HG02938 (cell line): ENCODE results near the gene RNF214.

Source experiments
- ATAC-seq: cut with Tn5 transposase; IDR thresholded peaks from one replicate; pipeline ENCODE4 v1.9.1; 2021; ENCODE audit warnings: mild to moderate bottlenecking, moderate library complexity; ENCODE audit not compliant: unreplicated experiment

RNF214 gene

DNA sequence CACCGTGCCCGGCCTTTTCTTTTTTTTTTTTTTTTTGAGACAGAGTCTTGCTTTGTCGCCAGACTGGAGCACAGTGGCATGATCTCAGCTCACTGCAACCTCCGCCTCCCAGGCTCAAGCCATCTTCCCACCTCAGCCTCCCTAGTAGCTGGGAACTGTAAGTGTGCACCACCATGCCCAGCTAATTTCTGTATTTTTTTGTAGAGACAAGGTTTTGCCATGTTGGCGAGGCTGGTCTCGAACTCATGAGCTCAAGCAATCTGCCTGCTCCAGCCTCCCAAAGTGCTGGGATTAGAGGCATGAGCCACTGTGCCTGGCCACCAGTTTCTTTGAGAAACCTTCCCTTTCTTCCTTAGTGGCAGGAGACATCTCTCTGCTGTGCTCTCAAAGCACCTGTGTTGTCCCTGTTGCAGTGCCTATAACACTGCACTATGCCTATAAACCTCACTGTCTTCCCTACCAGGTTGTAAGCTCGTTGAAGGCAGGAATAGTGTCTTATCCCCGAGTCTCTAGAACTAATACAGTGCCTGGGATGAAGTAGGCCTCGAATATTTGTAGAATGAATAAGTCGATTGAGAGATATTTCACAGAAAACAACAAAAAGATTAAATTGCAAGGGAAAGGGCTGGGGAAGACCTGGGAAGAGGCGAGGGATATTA, 19.6 kb upstream of the RNF214 start:
- ATAC-seq: no peak

DNA sequence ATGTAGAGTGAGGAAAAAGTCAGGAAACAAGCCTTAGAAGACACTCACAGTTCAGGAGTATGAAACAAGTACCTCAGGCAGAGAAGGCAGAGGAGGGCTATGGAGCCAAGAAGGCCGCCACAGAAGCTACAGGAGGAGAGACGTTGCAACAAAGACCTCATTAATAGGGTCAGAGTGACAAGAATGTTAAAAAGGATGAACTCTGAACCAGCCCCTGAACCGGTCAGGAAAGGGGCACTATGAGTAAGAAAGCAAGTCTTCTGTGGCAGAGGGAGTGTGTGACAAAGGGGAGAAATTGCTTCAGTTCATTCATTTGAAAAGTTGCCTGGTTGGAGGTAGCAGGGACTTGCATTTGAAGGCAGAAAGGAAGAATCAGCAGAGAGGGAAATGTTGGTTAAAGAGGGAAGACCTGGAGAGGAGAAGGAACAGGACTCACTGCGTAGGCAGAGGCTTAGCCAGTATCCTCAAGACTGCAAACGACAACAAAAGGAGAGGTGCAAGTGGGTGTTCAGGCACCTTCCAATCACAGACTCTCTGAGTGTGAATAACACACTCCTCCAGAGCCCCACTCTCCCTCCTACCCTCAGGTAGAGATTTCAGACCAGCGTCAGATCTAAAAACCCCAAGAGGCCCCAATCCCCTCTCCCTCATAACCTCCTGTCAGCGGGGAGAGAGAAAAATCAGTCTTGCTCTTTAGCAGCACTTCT, 17.9 kb upstream of the RNF214 start:
- ATAC-seq: no peak

DNA sequence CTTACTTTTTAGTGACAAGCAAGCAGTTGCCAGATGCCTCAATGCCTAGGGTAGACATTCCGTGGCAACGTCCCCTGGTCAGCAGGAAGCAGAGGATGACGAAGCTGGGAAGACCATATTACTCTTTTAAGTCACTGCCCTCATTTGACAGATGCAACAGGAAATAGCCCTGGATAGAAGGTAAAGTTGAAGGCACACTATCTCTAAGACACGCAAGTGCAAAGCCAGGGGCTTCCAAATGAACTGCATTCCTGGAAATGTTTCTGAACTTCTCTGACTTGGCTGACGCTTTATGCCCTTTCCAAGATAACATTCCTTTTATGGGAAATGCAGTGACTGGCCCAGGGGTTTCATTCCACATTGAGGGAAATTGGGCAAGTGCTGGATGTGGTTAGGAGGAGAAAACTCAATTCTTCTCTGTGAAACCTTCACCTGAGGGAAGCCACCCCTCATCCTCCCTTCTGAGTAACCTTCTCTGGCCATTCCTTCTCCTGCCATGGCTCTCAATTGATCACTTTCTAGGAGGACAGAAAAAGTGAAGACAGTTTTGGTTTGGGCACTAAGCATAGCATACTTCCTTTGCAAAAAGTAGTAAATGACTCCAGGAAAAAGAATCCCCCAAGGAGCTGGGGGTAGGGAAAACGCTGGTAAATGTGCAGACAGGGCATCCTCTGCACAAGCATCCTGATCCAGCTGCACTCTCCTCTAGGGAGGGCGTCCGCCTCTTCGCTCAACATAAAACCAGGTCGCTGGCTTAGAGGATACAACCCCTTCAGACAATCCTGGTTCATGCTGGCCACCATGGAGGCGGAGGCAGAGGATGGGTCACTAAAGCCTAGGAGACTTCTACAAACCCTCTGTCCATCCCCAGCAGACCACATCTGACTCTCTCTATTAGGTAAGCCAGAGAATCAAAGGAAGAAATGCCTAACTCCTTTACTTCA, 15.1 kb upstream of the RNF214 start:
- ATAC-seq: no peak

DNA sequence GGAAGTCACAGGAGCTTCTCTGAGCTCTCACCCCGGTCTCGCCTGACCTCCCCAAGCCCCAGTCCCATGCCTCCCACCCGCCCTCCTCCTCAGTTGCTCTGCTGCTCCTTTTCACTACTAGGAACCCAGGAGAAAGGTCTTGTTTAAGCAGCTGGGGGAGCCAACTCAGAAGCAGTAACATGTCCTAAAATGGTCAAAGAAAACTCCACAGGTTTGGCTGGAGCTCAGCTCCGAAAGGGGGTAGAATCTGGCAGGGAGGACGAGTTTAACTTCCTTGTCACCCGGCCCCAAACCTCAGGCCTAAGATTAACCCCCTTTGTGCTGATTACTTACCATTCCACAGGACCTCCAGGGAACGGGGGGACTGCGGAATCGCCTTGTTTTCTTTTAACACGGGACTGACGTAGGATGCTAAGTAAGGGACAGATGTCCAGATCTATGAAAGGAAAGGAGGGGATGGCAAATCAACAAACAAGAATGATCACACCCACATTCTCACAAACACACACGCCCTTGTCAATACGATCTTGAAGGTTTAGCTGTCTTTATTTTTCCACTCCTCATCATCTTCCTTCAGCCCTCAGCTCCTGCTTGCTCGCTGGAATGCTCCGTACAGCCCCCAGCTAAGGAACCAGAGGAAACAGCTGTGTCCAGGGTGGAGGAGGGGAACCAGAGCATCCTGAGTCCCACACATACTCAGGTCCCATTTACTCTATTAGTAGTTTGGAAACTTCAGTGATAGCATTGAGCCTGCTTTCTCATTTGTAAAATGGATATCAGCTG, 14.1 kb upstream of the RNF214 start:
- ATAC-seq: no peak

DNA sequence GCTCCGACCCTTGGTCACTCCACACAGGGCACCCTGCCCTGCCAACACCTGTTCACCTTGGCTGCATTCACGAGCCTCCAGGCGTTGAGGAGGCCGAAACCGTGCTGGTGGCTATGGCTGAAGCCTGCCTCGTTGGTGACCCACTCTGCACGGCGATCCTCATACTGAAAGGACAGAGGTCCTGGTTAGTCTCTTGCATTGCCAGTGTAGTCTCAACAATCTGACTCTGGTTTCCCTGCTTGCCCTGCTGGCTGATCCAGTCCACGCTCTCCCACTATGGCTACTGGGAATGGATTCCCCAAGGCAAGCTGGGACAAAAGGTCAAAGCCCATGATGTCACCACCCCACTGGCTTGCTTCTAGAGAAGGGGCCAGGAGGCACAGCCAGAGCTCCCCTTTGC, 13.5 kb upstream of the RNF214 start:
- ATAC-seq: no peak

DNA sequence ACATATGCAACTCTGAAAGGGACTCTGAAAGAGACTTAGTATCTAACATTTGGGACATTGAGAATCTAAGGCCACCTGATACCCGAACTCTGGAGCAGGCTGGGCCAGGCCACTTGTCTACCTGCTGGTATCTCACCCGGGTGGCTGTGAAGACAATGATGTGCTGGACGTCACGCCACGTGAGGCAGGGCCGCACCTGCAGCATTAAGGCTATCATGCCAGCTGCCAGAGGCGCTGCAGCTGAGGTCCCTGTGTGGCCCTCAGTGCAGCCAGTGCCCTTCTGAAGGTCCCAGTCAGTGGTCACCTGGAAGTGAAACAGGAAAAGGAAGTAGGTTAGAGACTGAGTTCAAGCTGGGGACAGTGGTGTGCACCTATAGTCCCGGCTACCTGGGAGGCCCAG, 13.0 kb upstream of the RNF214 start:
- ATAC-seq: no peak

DNA sequence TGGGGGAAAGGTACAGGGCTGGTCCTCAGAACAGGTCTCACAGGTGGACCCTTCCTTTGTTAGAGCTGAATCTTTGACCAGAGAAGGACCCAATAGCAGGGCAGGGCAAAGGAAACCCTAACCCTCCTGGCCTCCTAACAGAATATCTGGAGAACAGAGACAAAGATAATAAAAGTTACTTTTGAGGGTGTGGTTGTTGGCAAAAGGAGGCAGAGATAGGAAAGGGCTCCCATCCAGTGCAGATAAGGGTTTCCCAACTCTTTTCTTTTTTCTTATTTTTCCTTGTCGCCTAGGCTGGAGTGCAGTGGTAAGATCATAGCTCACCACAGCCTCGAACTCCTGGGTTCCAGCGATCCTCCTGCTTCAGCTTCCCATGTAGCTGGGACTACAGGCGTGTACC, 12.5 kb upstream of the RNF214 start:
- ATAC-seq: no peak

DNA sequence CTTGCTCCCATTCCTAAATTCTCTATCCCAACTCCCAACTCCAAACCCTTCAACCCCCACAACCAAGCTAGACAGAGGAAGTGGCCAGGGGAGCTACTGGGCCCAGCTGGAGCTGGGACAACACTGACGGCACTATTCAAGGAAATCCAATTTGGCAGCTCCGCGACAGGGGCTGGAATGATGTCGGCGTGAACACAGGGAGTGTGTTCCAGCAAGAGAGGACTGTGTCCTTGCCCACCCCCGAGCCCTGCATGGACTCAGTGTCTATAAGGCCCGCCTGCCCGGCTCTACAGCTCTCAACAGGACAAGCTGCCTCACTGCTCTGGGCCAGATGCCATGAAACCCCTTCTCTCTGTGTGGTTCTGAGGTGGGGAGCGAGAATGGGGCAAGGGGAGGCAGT, 11.9 kb upstream of the RNF214 start:
- ATAC-seq: no peak

DNA sequence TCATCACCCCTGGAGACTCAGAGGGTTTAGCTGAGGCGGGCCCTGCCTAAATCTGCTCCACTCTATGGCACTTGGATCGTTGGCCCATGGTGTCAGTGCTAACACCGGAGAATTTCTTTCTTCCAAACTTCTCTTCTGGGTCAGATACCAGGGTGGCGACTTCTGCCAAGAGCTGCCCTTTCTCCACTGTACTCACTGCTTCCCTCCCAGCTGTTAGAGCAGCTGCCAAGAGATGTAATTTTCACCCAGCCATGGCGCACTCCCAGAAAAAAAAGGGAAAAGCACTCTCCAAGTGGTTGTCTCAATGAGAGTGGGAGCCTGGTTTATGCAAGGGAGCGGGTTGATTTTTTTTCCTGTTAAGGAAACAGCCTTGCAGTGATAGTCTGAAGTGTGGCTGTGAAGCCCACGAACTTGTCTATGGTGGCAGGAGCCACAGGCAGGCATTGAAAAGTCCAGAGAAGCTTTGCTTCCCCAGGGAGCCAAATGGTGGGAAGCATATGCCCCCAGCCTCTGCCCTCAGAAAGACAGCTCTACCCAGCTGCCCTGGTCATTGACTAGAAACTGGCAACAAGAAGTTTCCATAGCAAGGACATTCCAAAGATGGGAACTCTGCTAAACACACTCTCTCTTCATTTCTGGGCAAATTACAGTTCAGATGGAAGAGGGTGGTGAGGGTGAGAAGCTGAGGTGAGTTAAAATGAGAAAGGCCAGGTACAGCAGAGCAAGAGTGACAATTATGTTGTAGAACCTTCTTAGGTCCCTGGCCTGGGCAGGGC, 11.3 kb upstream of the RNF214 start:
- ATAC-seq: no peak

DNA sequence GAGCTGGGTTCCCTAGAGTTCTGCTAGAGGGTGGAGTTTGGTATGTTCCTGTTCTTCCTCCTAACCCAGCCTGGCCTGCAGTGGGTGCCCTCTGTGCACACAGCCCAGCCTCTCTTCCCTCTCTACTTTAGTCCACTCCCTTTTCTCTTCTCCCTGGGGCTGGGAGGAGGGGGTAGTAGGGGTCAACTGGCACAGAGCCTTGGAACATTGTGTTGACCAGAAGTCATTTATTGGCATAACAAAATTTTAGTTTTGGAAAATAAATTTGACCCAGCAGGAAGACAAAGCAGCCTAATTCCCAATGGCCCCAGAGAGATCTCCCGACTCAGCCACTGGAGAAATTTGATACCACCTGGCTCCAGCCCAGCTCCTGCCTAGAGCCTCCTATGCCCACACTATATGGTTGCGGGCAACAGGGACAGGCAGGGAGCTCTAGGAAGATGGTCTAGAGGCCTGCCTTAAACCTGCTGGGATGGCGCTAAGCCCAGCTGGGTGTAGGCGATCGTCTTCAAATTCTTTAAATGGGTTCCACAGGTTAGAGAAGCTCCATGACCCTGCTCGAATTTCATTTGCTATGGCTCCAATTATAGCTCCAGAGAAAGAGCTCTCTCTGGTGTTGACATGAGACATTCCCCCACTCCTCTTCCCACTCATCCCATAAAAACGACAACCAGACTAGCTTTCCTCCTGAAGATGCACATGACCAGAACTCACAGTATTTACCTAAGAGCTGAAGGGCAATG, 10.5 kb upstream of the RNF214 start:
- ATAC-seq: no peak

DNA sequence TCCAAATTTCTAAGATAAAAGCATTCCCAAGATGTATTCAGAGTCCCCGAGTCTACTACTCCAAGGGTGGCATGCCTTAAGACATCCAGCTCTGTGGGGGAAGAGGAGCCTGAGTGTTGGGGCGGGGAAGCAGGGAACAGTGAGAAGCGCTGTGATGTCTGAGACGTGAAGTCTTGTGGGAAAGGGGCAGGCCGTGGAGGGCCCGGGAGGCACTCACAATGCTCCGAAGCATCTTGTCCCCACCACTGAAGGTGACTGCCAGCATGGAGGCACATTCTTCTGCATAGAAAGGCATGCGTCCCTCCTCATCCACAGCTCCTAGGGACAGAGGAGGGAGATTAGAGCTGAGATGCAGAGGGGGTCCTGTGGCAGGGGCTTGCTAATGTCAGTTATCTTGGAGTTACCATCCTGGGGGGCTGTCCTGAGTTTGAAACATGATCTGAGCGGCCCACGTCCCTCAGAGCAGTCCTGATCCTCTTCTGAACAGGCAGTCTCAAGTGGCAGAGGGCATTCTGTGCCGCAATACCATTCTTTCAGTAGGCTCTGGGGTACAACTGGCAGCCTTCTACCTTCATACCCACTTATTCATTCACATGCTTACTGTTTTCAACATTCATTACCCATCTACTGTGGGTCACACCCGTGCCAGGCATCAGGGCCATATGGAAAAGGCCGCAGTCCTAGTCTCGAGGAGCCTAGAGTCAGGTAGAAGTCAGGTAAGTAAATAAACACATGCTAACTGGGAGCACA, 9.3 kb upstream of the RNF214 start:
- ATAC-seq: no peak

DNA sequence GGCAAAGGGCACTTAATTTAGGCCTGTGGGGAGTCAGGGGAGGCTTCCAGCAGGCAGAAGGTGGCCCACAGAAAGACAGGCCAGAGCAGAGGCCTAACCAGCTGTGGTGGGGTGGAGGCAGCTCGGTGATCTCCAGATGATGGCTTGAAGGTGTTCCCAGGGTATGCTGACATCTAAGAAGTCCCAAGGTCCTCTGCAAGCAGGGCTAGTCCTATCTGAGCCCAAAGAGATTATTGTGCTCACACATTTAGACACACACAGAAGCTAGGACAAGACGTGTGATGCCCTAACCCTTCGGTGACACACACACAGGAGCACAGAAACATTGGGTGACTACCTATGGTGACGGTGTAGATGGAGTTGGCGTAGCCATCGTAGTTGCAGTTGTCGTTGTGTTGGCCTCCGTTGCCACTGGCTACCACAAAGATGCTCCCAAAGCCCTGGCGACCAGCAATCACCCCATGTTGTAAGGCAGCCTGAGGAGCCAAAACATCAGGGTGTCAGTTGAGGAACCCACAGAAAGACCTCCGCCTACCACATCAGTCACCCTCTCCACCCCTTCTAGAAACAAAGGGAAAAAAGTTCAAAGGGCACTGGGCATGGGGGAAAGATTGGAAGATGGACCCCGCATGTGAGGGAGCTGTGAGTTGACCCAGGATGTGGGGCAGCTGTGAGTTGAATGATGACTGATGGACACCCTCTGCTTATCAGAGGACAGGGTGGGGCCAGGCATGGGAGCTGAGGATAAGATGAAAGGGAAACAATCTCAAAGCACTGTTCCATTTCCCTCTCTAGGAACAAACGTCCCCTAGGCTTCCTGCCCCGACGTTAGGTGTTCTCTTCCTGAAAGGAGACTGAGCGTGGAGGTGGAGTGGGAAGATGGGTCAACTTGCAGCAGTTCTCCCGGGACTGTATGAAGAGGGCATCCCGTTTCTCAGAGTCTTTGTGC, 8.5 kb upstream of the RNF214 start:
- no peak for ATAC-seq

DNA sequence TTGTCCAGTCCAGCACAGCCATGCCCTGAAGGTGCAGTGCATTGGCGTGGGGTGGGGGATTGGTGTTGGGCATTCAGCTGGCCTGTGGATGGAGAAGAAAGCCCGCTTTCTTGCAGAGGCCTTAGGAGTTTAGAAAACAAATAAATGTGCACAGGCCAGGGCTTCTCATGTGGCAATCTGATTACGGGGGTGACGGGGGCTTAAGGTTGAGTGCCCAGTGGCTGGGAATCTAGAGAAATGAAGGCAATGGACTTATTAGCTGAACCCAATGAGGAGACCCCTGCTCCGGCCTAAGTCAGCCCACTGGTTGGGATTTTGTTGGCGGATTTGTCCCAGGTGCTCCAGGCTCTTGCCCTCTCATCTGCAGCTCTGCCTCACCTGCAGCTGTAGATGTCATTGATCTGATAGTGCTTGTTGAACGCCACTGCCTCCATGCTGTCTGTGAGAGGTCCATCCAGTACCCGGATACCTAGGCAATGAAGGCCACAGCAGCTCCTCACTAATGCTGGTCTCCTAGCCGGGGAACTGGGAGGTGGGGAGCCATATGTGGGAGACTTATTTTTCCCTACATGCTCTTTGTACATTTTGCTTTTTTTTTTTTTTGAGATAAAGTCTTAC, 6.8 kb upstream of the RNF214 start:
- no peak for ATAC-seq

DNA sequence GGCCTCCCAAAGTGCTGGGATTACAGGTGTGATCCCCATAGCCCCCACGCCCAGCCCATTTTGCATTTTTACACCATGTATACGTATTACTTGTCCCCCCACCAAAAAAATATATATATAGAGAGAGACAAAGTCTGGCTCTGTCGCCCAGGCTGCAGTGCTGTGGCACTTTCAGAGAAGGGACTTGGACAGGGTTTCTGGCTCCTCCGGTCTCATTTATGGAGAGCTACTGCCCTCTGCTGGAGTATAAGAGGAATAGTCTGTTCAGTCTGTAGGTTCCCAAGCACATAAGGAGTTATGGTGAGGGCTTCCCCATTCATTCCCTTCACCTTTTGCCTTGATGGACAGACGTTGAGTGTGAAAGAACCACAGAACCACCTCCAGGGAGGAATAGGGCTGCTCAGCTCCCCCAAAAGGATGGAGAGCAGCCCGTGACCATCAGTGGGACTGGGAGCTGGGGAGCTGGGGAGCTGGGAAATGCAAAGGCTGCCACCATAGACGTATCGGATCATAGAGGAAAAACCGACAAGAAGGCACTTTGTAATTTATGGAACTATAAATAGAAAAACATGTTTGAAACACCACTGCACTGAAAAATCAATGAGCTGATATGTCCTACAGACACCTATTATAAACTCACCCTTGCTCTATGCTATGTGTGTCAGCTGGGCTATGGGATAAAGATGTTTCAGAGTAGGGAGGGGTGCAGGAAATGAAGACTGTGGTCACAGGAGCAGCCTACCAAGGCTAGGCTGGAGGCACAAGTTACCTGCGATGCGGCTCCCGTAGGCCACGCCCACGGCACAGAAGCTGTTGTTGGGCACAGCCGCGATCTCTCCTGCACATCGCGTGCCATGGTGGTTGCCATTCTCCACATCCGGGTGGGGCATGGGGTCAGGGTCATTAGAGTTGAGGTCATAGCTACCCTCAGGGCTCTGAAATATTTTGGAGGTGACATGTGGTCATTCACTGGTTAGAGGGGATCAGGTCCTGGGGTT, 5.8 kb upstream of the RNF214 start:
- ATAC-seq: no peak

DNA sequence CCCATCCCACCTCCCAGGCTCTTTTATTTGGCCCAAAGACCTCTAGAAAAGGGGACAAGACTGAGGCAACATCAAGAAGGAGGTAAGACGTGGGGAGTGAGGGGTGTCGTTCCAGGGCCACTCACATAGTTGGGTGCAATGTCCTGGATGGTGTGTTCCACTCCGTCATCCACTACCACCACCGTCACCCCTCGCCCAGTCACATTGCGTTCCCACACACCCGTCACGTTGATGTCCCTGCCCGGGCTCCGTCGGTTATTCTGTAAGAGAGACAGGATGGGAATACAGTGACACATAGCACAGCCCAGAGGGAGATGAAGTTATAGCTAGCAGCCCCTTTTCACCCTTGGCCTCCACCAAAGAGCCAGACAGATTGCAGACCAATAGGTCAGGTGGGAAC, 4.4 kb upstream of the RNF214 start:
- ATAC-seq: no peak

DNA sequence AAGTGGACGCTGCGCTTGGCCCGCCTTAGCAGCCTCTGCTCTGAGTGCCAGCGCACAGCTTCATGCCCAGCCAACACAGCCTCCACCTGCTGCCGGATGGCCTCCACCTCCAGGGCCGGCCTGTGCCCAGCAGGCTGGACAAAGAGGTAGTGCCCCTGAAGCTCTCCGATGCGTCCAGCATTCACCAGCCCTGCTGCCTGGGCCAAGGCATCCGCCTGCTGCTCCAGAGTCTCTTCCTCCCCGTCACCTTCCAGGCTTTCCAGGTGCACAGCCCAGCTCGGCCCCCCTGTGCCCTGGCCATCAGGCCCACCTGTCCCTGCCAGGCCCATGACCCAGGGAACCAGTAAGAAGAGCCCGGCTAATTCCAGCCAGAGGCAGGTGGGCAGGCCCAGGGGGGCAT, 3.1 kb upstream of the RNF214 start:
- no peak for ATAC-seq
